K562 (cell line): ENCODE results near the gene ADAD1.

Experiments used
- ARID1B ChIP-seq: fragments of 450-650 bp; IDR thresholded peaks from 2 replicates; pipeline ENCODE4 v1.6.1; 2016; ENCODE audit warnings: antibody characterized with exemption, mild to moderate bottlenecking, inconsistent platforms
- BRCA1 ChIP-seq, 2 experiments: fragments of 450-650 bp in 1 of 2; sonication (generic) in 1 of 2; formaldehyde crosslinking in 1 of 2; IDR thresholded peaks; 2 replicates each; pipeline versions ENCODE4 v1.5.0 to v1.6.1; 2017 to 2020; ENCODE audit warnings: mild to moderate bottlenecking in 1 of 2, missing genetic modification reagents in 1 of 2
- CTCF ChIP-seq, 3 experiments: IDR thresholded peaks in 2 of 3; conservative IDR thresholded peaks in 1 of 3; 2 replicates each; pipeline ENCODE4 v1.5.1; 2011 to 2012; ENCODE audit warnings: low read length in 3 of 3, mild to moderate bottlenecking in 3 of 3, control low read depth in 2 of 3, improper control_type of control experiment in 1 of 3, inconsistent platforms in 1 of 3, low read depth in 1 of 3, mixed read lengths in 1 of 3, moderate library complexity in 1 of 3; ENCODE audit not compliant: insufficient read depth in 2 of 3
- EZH2 ChIP-seq: IDR thresholded peaks from 2 replicates; pipeline ENCODE4 v1.6.1; 2012; ENCODE audit warnings: low read depth, mild to moderate bottlenecking, inconsistent platforms, low read length, borderline replicate concordance
- NFIX ChIP-seq: fragments of 250-450 bp; sonication (Bioruptor Pico); IDR thresholded peaks from 2 replicates; pipeline ENCODE4 v1.4.0; 2020; ENCODE audit warnings: low read depth, mild to moderate bottlenecking, moderate library complexity
- RCOR1 ChIP-seq, 2 experiments: IDR thresholded peaks; 2 replicates each; pipeline ENCODE4 v1.6.1; 2012; ENCODE audit warnings: low read depth in 2 of 2, low read length in 2 of 2, borderline replicate concordance in 1 of 2, improper control_type of control experiment in 1 of 2
- SMC3 ChIP-seq: conservative IDR thresholded peaks from 2 replicates; pipeline ENCODE4 v1.6.1; 2011; ENCODE audit warnings: low read depth, low read length, improper control_type of control experiment; ENCODE audit not compliant: insufficient read depth
- ZNF57 ChIP-seq: fragments of 450-650 bp; formaldehyde crosslinking; IDR thresholded peaks from 2 replicates; pipeline ENCODE4 v1.4.0; 2020; ENCODE audit warnings: mild to moderate bottlenecking, moderate library complexity
- TF ChIP-seq, protein P1 (sequence below): sonication (generic); formaldehyde crosslinking; IDR thresholded peaks from 2 replicates; pipeline ENCODE4 v1.8.1; 2023; ENCODE audit warnings: mild to moderate bottlenecking, missing genetic modification reagents
- TF ChIP-seq, protein P2 (sequence below): fragments of 250-450 bp; sonication (Bioruptor Pico); IDR thresholded peaks from 2 replicates; pipeline ENCODE4 v1.5.0; 2021; ENCODE audit warnings: mild to moderate bottlenecking, moderate library complexity

GRCh38 chr4:122475233-122475632 lies 96.4 kb downstream of the ADAD1 start:
- TF ChIP-seq RCOR1 (IDR thresholded peaks at IDR 0.05; ENCODE audit: borderline replicate concordance in 1 of 2, low read depth in 2 of 2, low read length in 2 of 2) (no peak), CTCF (IDR thresholded peaks at IDR 0.05 in 2 of 3, conservative IDR thresholded peaks at IDR 0.05 in 1 of 3; ENCODE audit: insufficient read depth in 2 of 3, low read depth in 1 of 3, low read length in 3 of 3) (no peak), ARID1B (no peak), BRCA1 (IDR thresholded peaks at IDR 0.05) (no peak), BRCA1 (CRISPR knock-in tag; IDR thresholded peaks at IDR 0.05) (no peak), EZH2 (no peak), ZNF57 (no peak), SMC3 (no peak), NFIX (CRISPR knock-in tag) (no peak)
- TF ChIP-seq, protein P1, sequence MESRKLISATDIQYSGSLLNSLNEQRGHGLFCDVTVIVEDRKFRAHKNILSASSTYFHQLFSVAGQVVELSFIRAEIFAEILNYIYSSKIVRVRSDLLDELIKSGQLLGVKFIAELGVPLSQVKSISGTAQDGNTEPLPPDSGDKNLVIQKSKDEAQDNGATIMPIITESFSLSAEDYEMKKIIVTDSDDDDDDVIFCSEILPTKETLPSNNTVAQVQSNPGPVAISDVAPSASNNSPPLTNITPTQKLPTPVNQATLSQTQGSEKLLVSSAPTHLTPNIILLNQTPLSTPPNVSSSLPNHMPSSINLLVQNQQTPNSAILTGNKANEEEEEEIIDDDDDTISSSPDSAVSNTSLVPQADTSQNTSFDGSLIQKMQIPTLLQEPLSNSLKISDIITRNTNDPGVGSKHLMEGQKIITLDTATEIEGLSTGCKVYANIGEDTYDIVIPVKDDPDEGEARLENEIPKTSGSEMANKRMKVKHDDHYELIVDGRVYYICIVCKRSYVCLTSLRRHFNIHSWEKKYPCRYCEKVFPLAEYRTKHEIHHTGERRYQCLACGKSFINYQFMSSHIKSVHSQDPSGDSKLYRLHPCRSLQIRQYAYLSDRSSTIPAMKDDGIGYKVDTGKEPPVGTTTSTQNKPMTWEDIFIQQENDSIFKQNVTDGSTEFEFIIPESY: no peak
- TF ChIP-seq, protein P2, sequence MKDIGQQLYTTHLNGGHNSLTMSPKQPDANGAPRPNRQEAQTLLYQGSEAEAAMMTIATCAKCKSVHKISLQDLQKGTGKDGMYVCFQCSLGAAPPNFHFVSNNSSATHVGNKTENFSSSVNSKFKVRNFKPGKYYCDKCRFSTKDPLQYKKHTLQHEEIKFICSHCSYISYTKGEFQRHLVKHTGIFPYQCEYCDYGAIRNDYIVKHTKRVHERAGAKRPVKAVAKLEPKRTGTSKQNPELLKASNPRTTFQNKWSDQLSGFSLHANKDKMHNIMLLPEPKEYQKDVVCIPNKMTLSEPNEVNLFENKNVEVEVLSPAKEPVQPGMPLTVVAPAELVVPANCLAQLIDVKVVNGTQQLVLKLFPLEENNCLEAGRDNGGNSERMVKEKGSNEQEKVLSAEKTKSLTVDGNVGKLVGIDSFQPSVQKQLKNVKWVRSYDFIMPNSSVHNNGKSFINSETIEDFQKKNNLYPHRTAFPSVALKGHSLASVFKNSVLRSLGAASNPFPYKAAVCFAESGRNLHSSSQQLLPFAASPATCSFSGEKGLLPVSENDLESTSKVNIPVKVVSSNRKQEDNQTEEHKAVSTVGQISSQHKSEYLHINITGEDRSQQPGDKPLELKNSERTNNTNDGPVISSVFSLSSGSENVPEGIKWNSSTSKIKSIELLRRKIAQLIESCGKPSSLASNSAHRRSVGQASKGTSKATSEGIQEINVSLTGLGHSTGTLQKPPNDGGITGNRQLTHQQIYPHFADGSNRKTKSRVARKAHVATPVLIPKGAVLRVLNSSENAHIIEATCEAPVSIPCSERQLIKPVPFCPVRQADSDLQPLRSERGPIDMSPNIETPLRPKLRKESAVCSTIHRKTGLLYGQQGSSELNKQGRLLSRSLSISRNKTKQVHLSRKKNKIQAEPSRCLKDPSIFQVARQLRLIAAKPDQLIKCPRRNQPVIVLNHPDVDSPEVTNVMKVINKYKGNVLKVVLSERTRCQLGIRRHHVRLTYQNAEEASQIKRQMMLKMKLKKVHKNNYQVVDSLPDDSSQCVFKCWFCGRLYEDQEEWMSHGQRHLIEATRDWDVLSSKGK (CRISPR knock-in tag): no peak
